HEK293 (cell line): ENCODE data around the gene MSX1.

Experiments used
- BCL11A ChIP-seq: fragments of 450-650 bp; formaldehyde crosslinking; IDR thresholded peaks from 2 replicates; pipeline ENCODE4 v1.5.1; 2016; ENCODE audit warnings: low read depth, missing biosample characterization, missing genetic modification characterization
- BCL6B ChIP-seq: fragments of 450-650 bp; formaldehyde crosslinking; IDR thresholded peaks from 2 replicates; pipeline ENCODE4 v1.5.1; 2017; ENCODE audit warnings: missing biosample characterization, missing genetic modification characterization
- OVOL3 ChIP-seq: fragments of 450-650 bp; formaldehyde crosslinking; IDR thresholded peaks from 2 replicates; pipeline ENCODE4 v1.5.1; 2016; ENCODE audit warnings: missing biosample characterization, missing genetic modification characterization
- PRDM1 ChIP-seq: fragments of 450-650 bp; formaldehyde crosslinking; IDR thresholded peaks from 2 replicates; pipeline ENCODE4; 2016; ENCODE audit warnings: missing biosample characterization, missing genetic modification characterization
- RBAK ChIP-seq: fragments of 450-650 bp; formaldehyde crosslinking; IDR thresholded peaks from 2 replicates; pipeline ENCODE4 v1.5.1; 2016; ENCODE audit warnings: missing biosample characterization, missing genetic modification characterization
- ZFP37 ChIP-seq: fragments of 450-650 bp; formaldehyde crosslinking; IDR thresholded peaks from 2 replicates; pipeline ENCODE4 v1.5.1; 2016; ENCODE audit warnings: missing biosample characterization, missing genetic modification characterization
- ZNF121 ChIP-seq: fragments of 450-650 bp; formaldehyde crosslinking; IDR thresholded peaks from 2 replicates; pipeline ENCODE4 v1.5.1; 2016; ENCODE audit warnings: missing biosample characterization, missing genetic modification characterization
- ZNF366 ChIP-seq: fragments of 450-650 bp; formaldehyde crosslinking; conservative IDR thresholded peaks from 2 replicates; pipeline ENCODE4 v1.5.1; 2016; ENCODE audit warnings: missing biosample characterization, missing genetic modification characterization
- ZNF677 ChIP-seq: fragments of 450-650 bp; IDR thresholded peaks from 2 replicates; pipeline ENCODE4 v1.5.0; 2018; ENCODE audit warnings: missing biosample characterization, mild to moderate bottlenecking, missing genetic modification characterization, moderate library complexity
- TF ChIP-seq, protein P1 (sequence below): fragments of 450-650 bp; formaldehyde crosslinking; IDR thresholded peaks from 2 replicates; pipeline ENCODE4 v1.5.1; 2016; ENCODE audit warnings: missing biosample characterization, missing genetic modification characterization

DNA sequence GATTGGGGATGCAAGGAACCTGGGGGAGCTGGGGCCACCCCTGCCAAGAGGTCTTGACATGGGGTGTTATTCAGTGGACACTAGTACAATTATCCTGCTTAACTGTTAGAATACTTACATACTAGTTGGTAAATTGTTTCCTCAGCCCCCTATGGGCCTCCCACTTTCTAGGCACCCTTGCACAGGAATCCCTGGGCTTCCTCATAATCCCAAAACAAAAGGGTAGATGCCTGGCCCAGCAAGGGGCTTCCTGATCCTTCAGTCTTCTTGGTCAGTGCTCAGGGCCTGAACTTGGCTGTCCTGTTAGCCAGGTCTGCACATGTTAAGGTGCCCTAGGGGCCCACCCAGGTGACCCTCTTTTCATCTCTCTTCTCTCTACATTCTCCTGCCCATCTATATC lies 48.7 kb upstream of the MSX1 start:
- TF ChIP-seq BCL11A (tag by site-specific recombination): no peak
- no peak for TF ChIP-seq ZNF366 (tag by site-specific recombination)
- TF ChIP-seq ZNF121 (tag by site-specific recombination): no peak
- TF ChIP-seq, protein P1, sequence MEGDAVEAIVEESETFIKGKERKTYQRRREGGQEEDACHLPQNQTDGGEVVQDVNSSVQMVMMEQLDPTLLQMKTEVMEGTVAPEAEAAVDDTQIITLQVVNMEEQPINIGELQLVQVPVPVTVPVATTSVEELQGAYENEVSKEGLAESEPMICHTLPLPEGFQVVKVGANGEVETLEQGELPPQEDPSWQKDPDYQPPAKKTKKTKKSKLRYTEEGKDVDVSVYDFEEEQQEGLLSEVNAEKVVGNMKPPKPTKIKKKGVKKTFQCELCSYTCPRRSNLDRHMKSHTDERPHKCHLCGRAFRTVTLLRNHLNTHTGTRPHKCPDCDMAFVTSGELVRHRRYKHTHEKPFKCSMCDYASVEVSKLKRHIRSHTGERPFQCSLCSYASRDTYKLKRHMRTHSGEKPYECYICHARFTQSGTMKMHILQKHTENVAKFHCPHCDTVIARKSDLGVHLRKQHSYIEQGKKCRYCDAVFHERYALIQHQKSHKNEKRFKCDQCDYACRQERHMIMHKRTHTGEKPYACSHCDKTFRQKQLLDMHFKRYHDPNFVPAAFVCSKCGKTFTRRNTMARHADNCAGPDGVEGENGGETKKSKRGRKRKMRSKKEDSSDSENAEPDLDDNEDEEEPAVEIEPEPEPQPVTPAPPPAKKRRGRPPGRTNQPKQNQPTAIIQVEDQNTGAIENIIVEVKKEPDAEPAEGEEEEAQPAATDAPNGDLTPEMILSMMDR (tag by site-specific recombination): no peak
- TF ChIP-seq ZFP37 (tag by site-specific recombination): no peak
- TF ChIP-seq ZNF677 (tag by site-specific recombination): no peak
- no peak for TF ChIP-seq RBAK (tag by site-specific recombination)
- no peak for TF ChIP-seq PRDM1 (tag by site-specific recombination)
- TF ChIP-seq BCL6B (tag by site-specific recombination): no peak
- no peak for TF ChIP-seq OVOL3 (tag by site-specific recombination)
